Upper lobe of left lung (tissue), 4 donors: ENCODE results near the gene CUX1.

ENCODE experiments used
- EP300 ChIP-seq, 4 donors: sonication (generic); formaldehyde crosslinking; IDR thresholded peaks; one replicate each; pipeline ENCODE4 v1.5.1; 2017; ENCODE audit warnings: antibody characterized with exemption in 4 of 4, control low read depth in 2 of 4
- POLR2A ChIP-seq, 4 donors: fragments of 450-650 bp; IDR thresholded peaks; one replicate each; pipeline ENCODE4 v1.5.1; 2016 to 2017; ENCODE audit warnings: antibody characterized with exemption in 4 of 4, mild to moderate bottlenecking in 2 of 4
- POLR2AphosphoS5 ChIP-seq, 2 donors: sonication (generic); formaldehyde crosslinking; IDR thresholded peaks; one replicate each; pipeline ENCODE4 v1.5.1; 2017; ENCODE audit warnings: antibody characterized with exemption in 2 of 2
- TF ChIP-seq, protein P1 (sequence below), 6 experiments: fragments of 450-650 bp in 4 of 6; fragments of 200-600 bp in 2 of 6; sonication (generic) in 2 of 6; IDR thresholded peaks; one replicate each; pipeline ENCODE4 v1.5.1; 2016 to 2019; ENCODE audit warnings: antibody characterized with exemption in 6 of 6

DNA sequence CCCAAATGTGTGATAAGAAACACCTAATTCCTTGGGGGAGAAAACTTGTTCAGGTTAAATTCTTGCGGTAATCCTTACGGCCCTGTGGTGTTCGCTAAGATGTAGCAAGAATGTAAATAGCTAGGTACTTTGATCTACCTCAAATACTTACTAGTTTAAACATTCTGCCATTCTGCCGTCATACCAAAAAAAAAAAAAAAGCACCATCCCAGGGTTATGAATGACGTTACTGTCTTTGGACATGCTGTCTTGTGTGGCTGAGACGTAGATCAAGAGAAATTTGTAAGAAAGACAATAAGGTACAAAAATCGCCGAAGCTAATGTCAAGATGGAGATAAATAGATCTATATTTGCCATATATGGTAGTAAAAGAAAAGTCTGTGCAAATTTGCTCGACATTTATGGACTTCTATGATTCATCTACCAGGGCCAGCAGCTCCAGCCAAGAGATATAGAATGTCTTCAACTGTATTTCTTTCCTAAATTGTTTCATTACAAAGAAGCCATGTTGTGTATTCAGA is 195.6 kb downstream of the CUX1 start:
- TF ChIP-seq EP300 (IDR thresholded peaks at IDR 0.05) (no peak), POLR2A (IDR thresholded peaks at IDR 0.05) (no peak), POLR2AphosphoS5 (IDR thresholded peaks at IDR 0.05) (no peak)
- TF ChIP-seq, protein P1, sequence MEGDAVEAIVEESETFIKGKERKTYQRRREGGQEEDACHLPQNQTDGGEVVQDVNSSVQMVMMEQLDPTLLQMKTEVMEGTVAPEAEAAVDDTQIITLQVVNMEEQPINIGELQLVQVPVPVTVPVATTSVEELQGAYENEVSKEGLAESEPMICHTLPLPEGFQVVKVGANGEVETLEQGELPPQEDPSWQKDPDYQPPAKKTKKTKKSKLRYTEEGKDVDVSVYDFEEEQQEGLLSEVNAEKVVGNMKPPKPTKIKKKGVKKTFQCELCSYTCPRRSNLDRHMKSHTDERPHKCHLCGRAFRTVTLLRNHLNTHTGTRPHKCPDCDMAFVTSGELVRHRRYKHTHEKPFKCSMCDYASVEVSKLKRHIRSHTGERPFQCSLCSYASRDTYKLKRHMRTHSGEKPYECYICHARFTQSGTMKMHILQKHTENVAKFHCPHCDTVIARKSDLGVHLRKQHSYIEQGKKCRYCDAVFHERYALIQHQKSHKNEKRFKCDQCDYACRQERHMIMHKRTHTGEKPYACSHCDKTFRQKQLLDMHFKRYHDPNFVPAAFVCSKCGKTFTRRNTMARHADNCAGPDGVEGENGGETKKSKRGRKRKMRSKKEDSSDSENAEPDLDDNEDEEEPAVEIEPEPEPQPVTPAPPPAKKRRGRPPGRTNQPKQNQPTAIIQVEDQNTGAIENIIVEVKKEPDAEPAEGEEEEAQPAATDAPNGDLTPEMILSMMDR (IDR thresholded peaks at IDR 0.05), result no peak
